ENCODE measurements around the gene ANKRD23. TPM values are rescaled to one million over a fixed set of nuclear protein-coding genes. Genes with fewer than 3 reads are reported as not detected.

Gene ANKRD23
- total and polyA plus RNA-seq, 2 of the 4 experiments (the other 2 are of a cell fraction) = 0.54 to 1.5 TPM

DNA sequence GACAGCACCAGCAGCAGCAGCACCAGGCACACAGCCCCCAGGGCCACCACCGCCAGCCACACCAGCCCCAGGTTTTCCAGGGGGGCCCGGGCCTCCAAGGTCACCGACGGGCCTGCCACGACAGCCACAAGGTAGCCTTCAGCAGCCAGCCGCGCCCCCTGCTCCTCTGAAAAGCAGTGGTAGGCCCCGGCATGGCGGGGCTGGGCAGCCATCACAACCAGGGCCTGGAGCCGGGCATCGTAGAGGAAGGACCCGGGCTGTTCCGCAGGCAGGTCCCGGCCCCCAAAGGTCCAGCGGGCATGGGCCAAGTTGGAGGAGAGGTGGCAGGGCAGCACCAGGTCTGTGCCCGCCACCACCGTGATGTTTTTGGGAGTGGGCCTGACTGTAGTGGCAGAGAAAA is 17.3 kb upstream of the ANKRD23 start:
- Histone ChIP-seq H2BK15ac (ENCODE audit: low read depth, low read length) (no peak overlapping the region), H2AK5ac (ENCODE audit: low read depth, low read length) (no peak overlapping the region), H3K9ac (ENCODE audit: low read depth, low read length) (no peak overlapping the region), H3K23ac (ENCODE audit: low read depth, low read length) (no peak overlapping the region), H2BK5ac (ENCODE audit: low read depth, low read length, poor library complexity, severe bottlenecking) (no peak overlapping the region), H3K4me2 (ENCODE audit: low read depth, low read length) (no peak overlapping the region), H3K4me1 (ENCODE audit: control insufficient read depth, insufficient read depth, low read length) (peaks cover 12% of the 10 kb centered on the region), H3K27me3 (ENCODE audit: control insufficient read depth, insufficient read depth, low read length) (no peaks in the 10 kb centered on the region), H3K18ac (ENCODE audit: low read depth, low read length) (no peak overlapping the region), H4K5ac (ENCODE audit: low read depth, low read length) (no peak overlapping the region), H3K4ac (ENCODE audit: low read depth, low read length) (no peak overlapping the region), H3K14ac (replicated peaks; ENCODE audit: low read depth, low read length) (no peak overlapping the region), H3K4me3 (ENCODE audit: insufficient read depth, low read depth, low read length) (no peak overlapping the region), H3K9me1 (ENCODE audit: insufficient read depth, low read length) (peaks cover 3% of the 10 kb centered on the region; the same call in 1 of the 2 replicates), H2AK9ac (replicated peaks; ENCODE audit: low read depth, low read length, poor library complexity) (no peak overlapping the region), H3K56ac (ENCODE audit: extremely low read depth, insufficient read depth, low read length) (no peak overlapping the region), H3K9me3 (ENCODE audit: control insufficient read depth, insufficient read depth, low read length) (no peaks in the 10 kb centered on the region), H3K36me3 (ENCODE audit: control insufficient read depth, insufficient read depth, low read length) (peaks cover 55% of the 10 kb centered on the region), H2BK20ac (ENCODE audit: low read depth, low read length) (no peak overlapping the region), H3K27ac (ENCODE audit: insufficient read depth, low read length) (no peak overlapping the region), H4K91ac (ENCODE audit: insufficient read depth, low read depth, low read length) (no peak overlapping the region), H4K20me1 (ENCODE audit: insufficient read depth, low read length) (peaks cover 19% of the 10 kb centered on the region), H3K79me1 (ENCODE audit: low read depth in 1 of 2, low read length in 2 of 2) (peaks cover 16 to 46% of the 10 kb centered on the region in 2 experiments), H2BK120ac (ENCODE audit: low read depth, low read length) (no peak overlapping the region), H4K8ac (ENCODE audit: low read depth in 2 of 2, low read length in 2 of 2) (no peak overlapping the region), H2AFZ (replicated peaks; ENCODE audit: low read length, poor library complexity) (no peak overlapping the region)
- intact Hi-C loops (cut with micrococcal nuclease) (no loop called here), dilution Hi-C loops (cut with HindIII; ENCODE audit: low sequenced_read_pairs, unreplicated experiment) (no loop called here), in situ Hi-C loops (cut with MboI; ENCODE audit: low sequenced_read_pairs) (loop anchor here (25.0 kb wide), 1 partner anchor 251 kb away; the partner anchor contains the start of gene ANKRD36)
- DNase-seq (no peak), ATAC-seq (ENCODE audit: low read depth) (no peak)
- no TSS peak for BruUV-seq (replicated peaks)
- WGBS, 2 experiments (ENCODE audit: extremely low coverage in 2 of 2, insufficient read length in 1 of 2) = 91% methylated on average over 4 of the region's 17 CpGs; no CpG with 5 or more reads in 1 of the 2 experiments
- TF ChIP-seq, protein P1, sequence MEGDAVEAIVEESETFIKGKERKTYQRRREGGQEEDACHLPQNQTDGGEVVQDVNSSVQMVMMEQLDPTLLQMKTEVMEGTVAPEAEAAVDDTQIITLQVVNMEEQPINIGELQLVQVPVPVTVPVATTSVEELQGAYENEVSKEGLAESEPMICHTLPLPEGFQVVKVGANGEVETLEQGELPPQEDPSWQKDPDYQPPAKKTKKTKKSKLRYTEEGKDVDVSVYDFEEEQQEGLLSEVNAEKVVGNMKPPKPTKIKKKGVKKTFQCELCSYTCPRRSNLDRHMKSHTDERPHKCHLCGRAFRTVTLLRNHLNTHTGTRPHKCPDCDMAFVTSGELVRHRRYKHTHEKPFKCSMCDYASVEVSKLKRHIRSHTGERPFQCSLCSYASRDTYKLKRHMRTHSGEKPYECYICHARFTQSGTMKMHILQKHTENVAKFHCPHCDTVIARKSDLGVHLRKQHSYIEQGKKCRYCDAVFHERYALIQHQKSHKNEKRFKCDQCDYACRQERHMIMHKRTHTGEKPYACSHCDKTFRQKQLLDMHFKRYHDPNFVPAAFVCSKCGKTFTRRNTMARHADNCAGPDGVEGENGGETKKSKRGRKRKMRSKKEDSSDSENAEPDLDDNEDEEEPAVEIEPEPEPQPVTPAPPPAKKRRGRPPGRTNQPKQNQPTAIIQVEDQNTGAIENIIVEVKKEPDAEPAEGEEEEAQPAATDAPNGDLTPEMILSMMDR (conservative IDR thresholded peaks at IDR 0.05; ENCODE audit: low read depth, low read length) = no peak
- TF ChIP-seq RAD21 (IDR thresholded peaks at IDR 0.05; ENCODE audit: low read length) = no peak
- TF ChIP-seq POLR2A (IDR thresholded peaks at IDR 0.05; ENCODE audit: low read depth, low read length) = no peak
- TF ChIP-seq ELK1 (IDR thresholded peaks at IDR 0.05; ENCODE audit: borderline replicate concordance, low read depth, low read length) = no peak
- no peak for TF ChIP-seq RFX5 (IDR thresholded peaks at IDR 0.05; ENCODE audit: low read depth, low read length)
- TF ChIP-seq BHLHE40 (IDR thresholded peaks at IDR 0.05; ENCODE audit: low read depth, low read length) = no peak
- ChIA-PET POLR2A (ENCODE audit: unreplicated experiment) (no interaction called here), CTCF (no interaction called here)

Measured in IMR-90 (cell line).